Measurements from ENCODE around the gene LTB.

LTB gene

DNA sequence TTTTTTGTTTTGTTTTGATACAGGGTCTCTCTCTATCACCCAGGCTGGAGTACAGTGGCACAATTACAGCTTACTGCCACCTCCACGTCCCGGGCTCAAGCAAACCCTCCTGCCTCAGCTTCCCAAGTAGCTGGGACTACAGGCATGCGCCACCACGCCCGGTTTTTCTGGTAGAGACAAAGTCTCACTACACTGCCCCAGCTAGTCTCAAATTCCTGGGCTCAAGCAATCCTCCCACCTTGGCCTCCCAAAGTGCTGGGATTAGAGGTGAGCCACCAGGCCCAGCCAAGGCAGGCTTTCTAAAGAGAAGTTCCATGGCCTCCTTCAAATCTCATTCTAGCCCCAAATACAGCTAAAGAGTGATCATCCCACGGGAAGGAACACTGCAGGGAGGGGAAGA, 48.2 kb downstream of the LTB start:
- peaks cover 9 to 50% (median 23%) of the 10 kb centered on the region in 10 experiments for H3K4me1 ChIP-seq
- no peak for TF ChIP-seq Cebpa-rat (IDR thresholded peaks at IDR 0.05)
- no peaks in the 10 kb centered on the region for H3K27me3 ChIP-seq
- peak overlapping the region in 3 of 11 experiments; percentile 1 to 60 (median 17); a peak in 3 of 22 replicates for H3K9ac ChIP-seq
- peaks cover 95 to 100% (median 97%) of the 10 kb centered on the region in 11 experiments for H3K36me3 ChIP-seq
- peaks cover 95 to 100% (median 99%) of the 10 kb centered on the region in 11 experiments for H4K20me1 ChIP-seq
- H3K9me3 ChIP-seq (replicated peaks in 1 of 11): no peaks in the 10 kb centered on the region
- H3K4me2 ChIP-seq: no peak overlapping the region
- no peak overlapping the region for H3K27ac ChIP-seq
- H3K4me3 ChIP-seq: no peak overlapping the region

DNA sequence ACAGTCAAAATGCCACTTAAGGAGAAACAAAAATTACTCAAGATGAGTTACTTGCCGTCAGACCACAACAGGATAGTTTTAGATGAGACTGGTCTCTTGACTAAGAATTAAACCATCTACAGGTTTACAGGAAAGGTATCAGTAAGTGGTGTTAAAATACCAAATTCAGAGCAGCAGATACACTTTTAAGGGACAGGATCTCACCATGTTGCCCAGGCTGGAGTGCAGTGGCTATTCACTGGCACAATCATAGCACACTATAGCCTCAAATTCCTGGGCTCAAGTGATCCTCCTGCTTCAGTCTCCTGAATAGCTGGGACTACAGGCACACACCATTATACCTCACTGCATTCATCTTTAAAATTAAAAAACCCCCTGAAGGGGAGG, 48.8 kb downstream of the LTB start:
- peaks cover 89 to 96% (median 91%) of the 10 kb centered on the region in 11 experiments for H3K36me3 ChIP-seq
- peak overlapping the region in 1 of 11 experiments; percentile 60; a peak in 1 of 22 replicates for H3K9ac ChIP-seq
- H3K4me2 ChIP-seq: no peak overlapping the region
- no peak overlapping the region for H3K27ac ChIP-seq
- no peaks in the 10 kb centered on the region for H3K27me3 ChIP-seq
- TF ChIP-seq Cebpa-rat (IDR thresholded peaks at IDR 0.05): no peak
- H3K4me3 ChIP-seq: no peak overlapping the region
- H3K4me1 ChIP-seq: peaks cover 4 to 44% (median 17%) of the 10 kb centered on the region in 10 experiments
- H4K20me1 ChIP-seq: peaks cover 89 to 100% (median 97%) of the 10 kb centered on the region in 11 experiments
- no peaks in the 10 kb centered on the region for H3K9me3 ChIP-seq (replicated peaks in 1 of 11)

DNA sequence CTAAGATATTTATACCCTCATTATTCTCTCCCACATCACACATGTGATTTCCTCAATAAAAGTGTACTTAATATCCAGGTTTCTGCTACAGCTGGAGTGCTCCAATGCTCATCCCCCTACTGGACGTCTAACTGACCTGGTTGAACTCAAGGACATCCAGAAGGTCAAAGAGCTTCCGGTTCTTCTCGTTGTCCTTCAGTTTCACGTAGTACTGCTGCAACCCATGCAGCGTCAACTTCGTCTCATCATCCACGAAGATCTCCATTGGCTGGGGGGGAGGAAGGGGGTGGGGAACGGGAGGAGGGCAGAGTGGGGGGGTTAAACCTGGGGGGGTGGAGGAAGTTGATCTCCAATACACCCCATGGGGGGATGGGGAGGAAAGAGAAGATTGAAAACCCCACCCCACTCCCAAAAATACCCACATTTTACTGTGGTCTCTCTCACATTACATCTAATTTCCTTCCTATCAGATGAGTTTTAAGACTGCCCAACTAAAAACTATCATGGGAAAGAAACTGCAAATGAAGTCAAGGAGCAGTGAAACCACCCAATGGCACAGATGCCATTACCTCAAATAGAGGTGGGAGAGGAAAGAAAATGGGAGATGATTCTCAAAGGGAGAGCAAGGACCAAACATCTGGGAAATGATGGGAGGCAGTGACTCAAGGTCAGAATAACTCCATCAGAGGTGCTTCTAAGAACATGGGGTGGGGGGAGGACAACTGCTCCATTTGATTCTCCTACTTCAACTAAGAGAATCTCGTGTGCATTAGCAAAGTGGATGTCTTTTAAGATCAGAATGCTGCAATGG, 49.4 kb downstream of the LTB start:
- Histone ChIP-seq H3K9ac (no peak overlapping the region), H3K36me3 (peaks cover 83 to 90% (median 85%) of the 10 kb centered on the region in 11 experiments), H3K27ac (no peak overlapping the region), H3K27me3 (no peaks in the 10 kb centered on the region), H3K4me2 (no peak overlapping the region), H3K9me3 (replicated peaks in 1 of 11) (no peaks in the 10 kb centered on the region), H3K4me3 (no peak overlapping the region), H3K4me1 (peaks cover 0 to 38% (median 13%) of the 10 kb centered on the region in 10 experiments; a peak in 12 of 20 replicates), H4K20me1 (peaks cover 83 to 100% (median 92%) of the 10 kb centered on the region in 11 experiments)
- no peak for TF ChIP-seq Cebpa-rat (IDR thresholded peaks at IDR 0.05)

DNA sequence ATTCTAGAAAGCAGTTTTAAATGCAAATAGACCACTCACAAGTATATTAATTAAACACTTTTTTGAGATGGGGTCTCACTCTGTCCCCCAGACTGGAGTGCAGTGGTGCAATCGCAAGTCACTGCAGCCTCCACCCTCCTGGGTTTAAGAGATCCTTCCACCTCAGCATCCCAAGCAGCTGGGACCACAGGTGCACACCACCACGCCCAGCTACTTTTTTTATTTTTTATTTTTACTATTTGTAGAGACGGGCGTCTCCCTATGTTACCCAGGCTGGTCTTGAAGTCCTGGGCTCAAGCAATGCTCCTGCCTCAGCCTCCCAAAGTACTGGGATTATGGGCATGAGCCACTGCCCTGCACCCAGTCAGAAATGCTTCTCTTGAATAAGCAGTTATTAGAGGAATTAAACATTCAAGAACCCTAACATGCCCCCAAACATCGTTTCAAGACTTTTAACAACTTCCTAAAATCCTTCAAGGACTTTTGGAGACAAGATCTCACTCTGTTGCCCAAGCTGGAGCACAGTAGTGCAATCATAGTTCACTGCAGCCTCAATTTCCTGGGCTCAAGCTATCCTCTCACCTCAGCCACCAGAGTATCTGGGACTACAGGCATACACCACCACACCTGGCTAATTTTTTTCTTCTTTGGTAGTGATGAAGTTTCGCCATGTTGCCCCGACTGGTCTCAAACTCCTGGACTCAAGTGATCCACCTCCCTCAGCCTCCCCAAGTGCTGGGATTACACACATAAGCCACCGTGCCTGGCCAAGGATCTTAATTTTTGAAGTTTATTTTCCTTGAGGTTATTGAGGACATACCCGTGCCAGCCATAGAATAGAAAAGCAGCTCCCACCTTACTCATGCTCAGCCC, 50.2 kb downstream of the LTB start:
- Histone ChIP-seq H3K4me2 (no peak overlapping the region), H3K27me3 (no peaks in the 10 kb centered on the region), H3K4me3 (no peak overlapping the region), H3K4me1 (peaks cover 0 to 31% (median 10%) of the 10 kb centered on the region in 10 experiments; a peak in 12 of 20 replicates), H3K9ac (no peak overlapping the region), H3K9me3 (replicated peaks in 1 of 11) (no peaks in the 10 kb centered on the region), H4K20me1 (peaks cover 75 to 97% (median 86%) of the 10 kb centered on the region in 11 experiments), H3K36me3 (peaks cover 75 to 82% (median 77%) of the 10 kb centered on the region in 11 experiments), H3K27ac (no peak overlapping the region)
- TF ChIP-seq Cebpa-rat (IDR thresholded peaks at IDR 0.05): no peak

DNA sequence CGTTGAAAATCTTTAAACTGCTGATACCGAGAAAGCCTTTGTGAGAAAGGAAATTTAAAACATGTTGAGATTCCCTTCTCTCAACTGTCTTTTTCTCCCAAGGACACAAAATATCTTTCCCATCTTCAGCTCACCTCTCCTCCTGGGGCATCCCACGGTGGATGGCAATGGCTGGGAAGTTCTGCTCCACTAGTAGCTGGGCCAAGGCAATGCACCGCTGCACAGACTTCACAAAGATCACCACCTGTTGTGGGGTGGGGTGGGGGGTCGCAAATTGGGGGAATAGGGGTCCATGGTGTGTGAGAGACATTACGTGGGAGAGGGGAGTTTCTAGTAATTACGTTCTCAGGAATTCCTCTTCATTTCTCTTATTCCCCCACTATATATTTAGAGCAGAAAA, 51.1 kb downstream of the LTB start:
- H3K9ac ChIP-seq: no peak overlapping the region
- peaks cover 0 to 27% (median 8%) of the 10 kb centered on the region in 10 experiments; a peak in 12 of 20 replicates for H3K4me1 ChIP-seq
- no peaks in the 10 kb centered on the region for H3K9me3 ChIP-seq (replicated peaks in 1 of 11)
- no peak for TF ChIP-seq Cebpa-rat (IDR thresholded peaks at IDR 0.05)
- peaks cover 66 to 95% (median 78%) of the 10 kb centered on the region in 11 experiments for H4K20me1 ChIP-seq
- no peak overlapping the region for H3K27ac ChIP-seq
- H3K4me2 ChIP-seq: no peak overlapping the region
- no peaks in the 10 kb centered on the region for H3K27me3 ChIP-seq
- H3K4me3 ChIP-seq: no peak overlapping the region
- H3K36me3 ChIP-seq: peaks cover 66 to 73% (median 69%) of the 10 kb centered on the region in 11 experiments

DNA sequence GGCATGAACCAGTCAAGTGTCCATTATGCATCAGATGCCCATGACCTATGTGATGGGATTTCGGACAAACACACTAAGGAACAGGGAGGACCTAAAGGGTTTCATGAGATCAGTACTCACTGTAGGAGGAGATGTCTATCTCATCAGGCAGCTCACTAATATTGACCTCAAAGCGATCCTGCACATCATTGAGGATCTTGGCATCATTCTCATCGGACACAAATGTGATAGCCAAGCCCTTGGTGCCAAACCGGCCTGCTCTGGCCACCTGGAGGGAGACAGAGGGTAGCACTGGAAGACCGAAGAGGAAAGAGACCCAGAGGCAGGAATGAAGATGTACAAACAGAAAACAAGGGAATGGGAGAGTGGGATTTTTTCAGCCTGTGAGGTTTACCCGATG, 51.6 kb downstream of the LTB start:
- no peak for TF ChIP-seq Cebpa-rat (IDR thresholded peaks at IDR 0.05)
- Histone ChIP-seq H3K4me1 (peaks cover 0 to 27% (median 7%) of the 10 kb centered on the region in 10 experiments; a peak in 9 of 20 replicates), H3K9ac (no peak overlapping the region)

More for the DNA sequence above, 51.6 kb downstream of the LTB start:
- H3K4me3 ChIP-seq: no peak overlapping the region
- H3K4me2 ChIP-seq: no peak overlapping the region
- H4K20me1 ChIP-seq: peaks cover 61 to 90% (median 72%) of the 10 kb centered on the region in 11 experiments
- no peaks in the 10 kb centered on the region for H3K9me3 ChIP-seq (replicated peaks in 1 of 11)
- no peaks in the 10 kb centered on the region for H3K27me3 ChIP-seq
- peaks cover 61 to 68% (median 64%) of the 10 kb centered on the region in 11 experiments for H3K36me3 ChIP-seq
- no peak overlapping the region for H3K27ac ChIP-seq

All from BLaER1 treated with 17β-estradiol and CSF1 and Interleukin-3, amounts not matched to agents 10 nM and 100 nM (cell line).